GM12878 (cell line): ENCODE data around the gene TBX10. TPM values are rescaled to one million over a fixed set of nuclear protein-coding genes. Genes with fewer than 3 reads are reported as not detected.

Experiments
- ATAC-seq: fragments of 200-7000 bp; cut with Tn5 transposase; 3 replicates; pipeline ENCODE4 v1.9.1; 2020; ENCODE audit warnings: mild to moderate bottlenecking, moderate library complexity
- BruUV-seq: library from RNA; stranded (reverse); fragments of 400-500 nt; replicated peaks from 2 replicates; lab custom pipeline; 2021; lab: Mats Ljungman, UMichigan
- CTCF ChIA-PET: fragments of 300-600 bp; sonication (Branson Sonifier 250); formaldehyde crosslinking; extraction: SDS; loops from one replicate; lab custom pipeline; 2021; ENCODE audit warnings: inconsistent platforms; lab: Yijun Ruan, JAX
- POLR2A ChIA-PET: fragments of 350-600 bp; formaldehyde crosslinking; extraction: SDS; loops from one replicate; lab custom pipeline; 2021; ENCODE audit warnings: inconsistent platforms; lab: Charles Lee
- RAD21 ChIA-PET: fragments of 300-600 bp; sonication (Branson Sonifier 250); formaldehyde crosslinking; loops from one replicate; lab custom pipeline; 2023; ENCODE audit warnings: antibody characterized with exemption; ENCODE audit not compliant: unreplicated experiment; lab: Charles Lee
- SMC1A ChIA-PET: fragments of 300-600 bp; sonication (Branson Sonifier 250); formaldehyde crosslinking; loops from one replicate; lab custom pipeline; 2023; ENCODE audit not compliant: unreplicated experiment, uncharacterized antibody; lab: Charles Lee
- DNase-seq: peaks from one replicate; pipeline ENCODE4 v3.0.0-alpha.2; 2011; ENCODE audit warnings: low read depth, low spot score
- FAIRE-seq: peaks from 3 replicates; lab custom pipeline; 2011; peaks lifted over from hg19 to GRCh38; lab: Jason Lieb, UNC
- H2AFZ ChIP-seq: 2 replicates; pipeline ENCODE4 v1.6.0; 2011; ENCODE audit warnings: low read depth, low read length, control low read depth; ENCODE audit not compliant: control insufficient read depth
- H3K27ac ChIP-seq: 2 replicates; pipeline ENCODE4 v1.5.1; 2011; ENCODE audit warnings: control low read depth; ENCODE audit not compliant: control insufficient read depth, insufficient read depth
- H3K27me3 ChIP-seq, 2 experiments: replicated peaks in 1 of 2; 2 replicates each; pipeline versions ENCODE4 v1.6.0 to v1.6.1; 2011; ENCODE audit warnings: low read length in 1 of 2; ENCODE audit not compliant: control insufficient read depth in 2 of 2, insufficient read depth in 2 of 2
- H3K36me3 ChIP-seq, 2 experiments: 2 replicates each; pipeline ENCODE4 v1.5.1; 2011; ENCODE audit warnings: low read length in 1 of 2; ENCODE audit not compliant: control insufficient read depth in 2 of 2, insufficient read depth in 2 of 2
- H3K4me1 ChIP-seq: 2 replicates; pipeline ENCODE4 v1.6.1; 2011; ENCODE audit warnings: mild to moderate bottlenecking, low read length, moderate library complexity, mixed read lengths; ENCODE audit not compliant: control insufficient read depth, insufficient read depth
- H3K4me2 ChIP-seq: 2 replicates; pipeline ENCODE4 v1.6.0; 2011; ENCODE audit warnings: control low read depth; ENCODE audit not compliant: control insufficient read depth, insufficient read depth
- H3K4me3 ChIP-seq: fragments of 200-600 bp; sonication (generic); 2 replicates; pipeline ENCODE4 v1.5.1; 2016
- H3K79me2 ChIP-seq: 2 replicates; pipeline ENCODE4 v1.6.0; 2011; ENCODE audit warnings: low read length; ENCODE audit not compliant: control insufficient read depth, insufficient read depth
- H3K9ac ChIP-seq: 2 replicates; pipeline ENCODE4 v1.8.0; 2011; ENCODE audit warnings: low read length, control low read depth, mixed read lengths; ENCODE audit not compliant: control insufficient read depth, insufficient read depth
- H3K9me3 ChIP-seq: replicated peaks from 3 replicates; pipeline ENCODE4 v1.5.1; 2011; ENCODE audit warnings: mild to moderate bottlenecking, low read length; ENCODE audit not compliant: control insufficient read depth, insufficient read depth
- H4K20me1 ChIP-seq: 2 replicates; pipeline ENCODE4 v1.6.0; 2011; ENCODE audit not compliant: control insufficient read depth, insufficient read depth
- ESRRA ChIP-seq: IDR thresholded peaks from 2 replicates; pipeline ENCODE4 v1.6.1; 2012; ENCODE audit warnings: mild to moderate bottlenecking, low read length, improper control_type of control experiment
- HDAC6 ChIP-seq: fragments of 200-600 bp; sonication (generic); IDR thresholded peaks from one replicate; pipeline ENCODE4 v1.8.0; 2017; ENCODE audit warnings: antibody characterized with exemption; ENCODE audit not compliant: unreplicated experiment
- MXI1 ChIP-seq: fragments of 150-350 bp; IDR thresholded peaks from 2 replicates; pipeline ENCODE4 v1.6.1; 2011; ENCODE audit warnings: low read depth, mild to moderate bottlenecking, inconsistent platforms, low read length, improper control_type of control experiment
- WGBS: methylation state at CpG from one replicate; pipeline ENCODE4 v1.1.6; 2016; ENCODE audit warnings: low lambda C conversion rate; ENCODE audit not compliant: insufficient replicate concordance, insufficient coverage; ENCODE audit errors: missing lambda C conversion rate; 5-methylcytosine and 5-hydroxymethylcytosine counted together
- in situ Hi-C: fragments of 300-500 bp; cut with MboI; formaldehyde crosslinking; loops from 9 replicates; pipeline ENCODE4 v1.14.3; 2018; ENCODE audit warnings: mixed read lengths
- intact Hi-C: fragments of 100-400 bp; cut with micrococcal nuclease; formaldehyde crosslinking; loops from one replicate; pipeline ENCODE4 v1.14.2; 2022; ENCODE audit not compliant: unreplicated experiment
- polyA plus RNA-seq, 11 experiments: library from polyadenylated mRNA; depleted of rRNA in 4 of 11; unstranded in 6 of 11; stranded (reverse) in 5 of 11; fragments of >200 nt; fragmentation: Nextera tagmentation in 4 of 11; fragmentation: Illumina TruSeq in 1 of 11; extraction: Ambion mirVana in 4 of 11; extraction: Trizol in 1 of 11; gene quantifications; 1 replicate in 1 of 11; 2 replicates in 10 of 11; pipeline versions ENCODE4 v1.2.1 to v1.2.3, GENCODE V29; 2011 to 2016; ENCODE audit warnings: inconsistent platforms in 2 of 11, missing spikeins in 2 of 11, low read depth in 1 of 11
- total RNA-seq, 4 experiments: library from RNA; depleted of rRNA in 3 of 4; stranded (reverse); fragments of >200 nt in 3 of 4; fragmentation: Illumina TruSeq in 1 of 4; extraction: Trizol in 1 of 4; gene quantifications; 2 replicates each; pipeline versions ENCODE4 v1.2.1 to v1.2.3, GENCODE V29; 2013 to 2021
- TF ChIP-seq, protein P1 (sequence below): fragments of 450-650 bp; IDR thresholded peaks from 2 replicates; pipeline ENCODE4 v1.6.1; 2018; ENCODE audit warnings: mild to moderate bottlenecking, low read depth, moderate library complexity; ENCODE audit not compliant: partially characterized antibody
- TF ChIP-seq, protein P2 (sequence below): fragments of 450-650 bp; IDR thresholded peaks from 2 replicates; pipeline ENCODE4 v1.6.1; 2017; ENCODE audit warnings: mild to moderate bottlenecking, low read depth, inconsistent platforms; ENCODE audit not compliant: poor library complexity, severe bottlenecking
- TF ChIP-seq, protein P3 (sequence below): fragments of 450-650 bp; IDR thresholded peaks from 2 replicates; pipeline ENCODE4 v1.6.1; 2018; ENCODE audit warnings: borderline replicate concordance, mild to moderate bottlenecking; ENCODE audit not compliant: partially characterized antibody
- TF ChIP-seq, protein P4 (sequence below): IDR thresholded peaks from 2 replicates; pipeline ENCODE4 v1.6.1; 2011; ENCODE audit warnings: low read depth, mild to moderate bottlenecking, low read length, moderate library complexity, borderline replicate concordance; ENCODE audit errors: extremely low read depth

The TBX10 gene
- total and polyA plus RNA-seq, 10 of the 15 experiments (the other 5 are each of a cell fraction or from before 2014, with no cell fraction given): 0.10 to 0.44 (median 0.20) TPM; not detected in 4

DNA sequence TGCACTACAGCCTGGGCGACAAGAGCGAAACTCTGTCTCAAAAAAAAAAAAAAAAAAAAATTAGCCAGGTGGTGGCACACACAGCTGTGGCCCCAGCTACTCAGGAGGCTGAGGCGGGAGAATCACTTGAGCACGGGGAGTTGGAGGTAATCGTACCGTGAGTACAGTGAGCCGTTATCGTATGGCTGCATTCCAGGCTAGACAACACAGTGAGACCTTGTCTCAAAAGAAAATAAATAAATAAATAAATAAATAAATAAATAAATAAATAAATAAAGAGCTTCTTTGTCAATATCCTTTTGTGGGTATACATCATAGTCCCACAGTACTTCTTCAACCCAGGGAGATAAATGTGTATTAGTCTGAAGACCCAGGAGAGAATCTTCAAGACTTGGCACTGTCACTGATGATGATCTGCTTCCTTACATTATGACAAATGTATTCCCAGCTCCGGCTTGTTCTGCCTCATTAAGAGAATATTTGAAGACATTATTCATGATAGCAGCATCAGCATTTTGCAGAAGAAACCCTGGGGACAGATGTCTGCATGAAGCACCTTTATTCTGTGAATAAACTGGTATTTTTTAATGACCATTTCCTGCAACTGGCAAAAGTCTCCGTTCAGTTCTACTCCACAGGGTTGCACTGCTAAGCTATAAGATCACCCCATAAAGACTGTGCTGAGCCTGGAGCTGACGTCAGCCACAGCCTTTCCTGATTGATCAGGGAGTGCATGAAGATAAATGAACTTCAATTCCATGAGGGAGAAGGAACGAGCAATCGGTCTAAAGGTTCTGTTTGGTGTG is 12.6 kb upstream of the TBX10 start:
- no peak for DNase-seq
- 26% methylated on average over 13 of the region's 13 CpGs for WGBS
- Histone ChIP-seq H3K4me3 (no peak overlapping the region), H3K27ac (no peak overlapping the region), H3K79me2 (no peaks in the 10 kb centered on the region), H3K9ac (no peak overlapping the region), H2AFZ (no peak overlapping the region), H3K9me3 (peaks cover 8% of the 10 kb centered on the region), H3K4me2 (no peak overlapping the region), H4K20me1 (no peaks in the 10 kb centered on the region), H3K36me3 (no peaks in the 10 kb centered on the region), H3K4me1 (peaks cover 48% of the 10 kb centered on the region), H3K27me3 (no peaks in the 10 kb centered on the region)
- no TSS peak for BruUV-seq
- intact Hi-C loops: no loop called here
- in situ Hi-C loops: no loop called here
- FAIRE-seq: no peak
- RAD21 ChIA-PET: interaction anchor here (0.5 to 2.9 kb wide), 4 partner anchors 10 to 257 kb away, joined by 3 to 11 read pairs (median 4); partner anchors contain the start of gene NUDT8
- SMC1A ChIA-PET: interaction anchor here (2.0 kb wide), 1 partner anchor 24 kb away, joined by 6 read pairs; no protein-coding TSS in a partner anchor
- POLR2A ChIA-PET: interaction anchor here (0.6 to 0.8 kb wide), 2 partner anchors 85 to 377 kb away, joined by 4 to 6 read pairs; no protein-coding TSS in a partner anchor
- TF ChIP-seq, protein P1, sequence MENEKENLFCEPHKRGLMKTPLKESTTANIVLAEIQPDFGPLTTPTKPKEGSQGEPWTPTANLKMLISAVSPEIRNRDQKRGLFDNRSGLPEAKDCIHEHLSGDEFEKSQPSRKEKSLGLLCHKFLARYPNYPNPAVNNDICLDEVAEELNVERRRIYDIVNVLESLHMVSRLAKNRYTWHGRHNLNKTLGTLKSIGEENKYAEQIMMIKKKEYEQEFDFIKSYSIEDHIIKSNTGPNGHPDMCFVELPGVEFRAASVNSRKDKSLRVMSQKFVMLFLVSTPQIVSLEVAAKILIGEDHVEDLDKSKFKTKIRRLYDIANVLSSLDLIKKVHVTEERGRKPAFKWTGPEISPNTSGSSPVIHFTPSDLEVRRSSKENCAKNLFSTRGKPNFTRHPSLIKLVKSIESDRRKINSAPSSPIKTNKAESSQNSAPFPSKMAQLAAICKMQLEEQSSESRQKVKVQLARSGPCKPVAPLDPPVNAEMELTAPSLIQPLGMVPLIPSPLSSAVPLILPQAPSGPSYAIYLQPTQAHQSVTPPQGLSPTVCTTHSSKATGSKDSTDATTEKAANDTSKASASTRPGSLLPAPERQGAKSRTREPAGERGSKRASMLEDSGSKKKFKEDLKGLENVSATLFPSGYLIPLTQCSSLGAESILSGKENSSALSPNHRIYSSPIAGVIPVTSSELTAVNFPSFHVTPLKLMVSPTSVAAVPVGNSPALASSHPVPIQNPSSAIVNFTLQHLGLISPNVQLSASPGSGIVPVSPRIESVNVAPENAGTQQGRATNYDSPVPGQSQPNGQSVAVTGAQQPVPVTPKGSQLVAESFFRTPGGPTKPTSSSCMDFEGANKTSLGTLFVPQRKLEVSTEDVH: no peak
- TF ChIP-seq, protein P2, sequence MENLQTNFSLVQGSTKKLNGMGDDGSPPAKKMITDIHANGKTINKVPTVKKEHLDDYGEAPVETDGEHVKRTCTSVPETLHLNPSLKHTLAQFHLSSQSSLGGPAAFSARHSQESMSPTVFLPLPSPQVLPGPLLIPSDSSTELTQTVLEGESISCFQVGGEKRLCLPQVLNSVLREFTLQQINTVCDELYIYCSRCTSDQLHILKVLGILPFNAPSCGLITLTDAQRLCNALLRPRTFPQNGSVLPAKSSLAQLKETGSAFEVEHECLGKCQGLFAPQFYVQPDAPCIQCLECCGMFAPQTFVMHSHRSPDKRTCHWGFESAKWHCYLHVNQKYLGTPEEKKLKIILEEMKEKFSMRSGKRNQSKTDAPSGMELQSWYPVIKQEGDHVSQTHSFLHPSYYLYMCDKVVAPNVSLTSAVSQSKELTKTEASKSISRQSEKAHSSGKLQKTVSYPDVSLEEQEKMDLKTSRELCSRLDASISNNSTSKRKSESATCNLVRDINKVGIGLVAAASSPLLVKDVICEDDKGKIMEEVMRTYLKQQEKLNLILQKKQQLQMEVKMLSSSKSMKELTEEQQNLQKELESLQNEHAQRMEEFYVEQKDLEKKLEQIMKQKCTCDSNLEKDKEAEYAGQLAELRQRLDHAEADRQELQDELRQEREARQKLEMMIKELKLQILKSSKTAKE: no peak
- TF ChIP-seq, protein P3, sequence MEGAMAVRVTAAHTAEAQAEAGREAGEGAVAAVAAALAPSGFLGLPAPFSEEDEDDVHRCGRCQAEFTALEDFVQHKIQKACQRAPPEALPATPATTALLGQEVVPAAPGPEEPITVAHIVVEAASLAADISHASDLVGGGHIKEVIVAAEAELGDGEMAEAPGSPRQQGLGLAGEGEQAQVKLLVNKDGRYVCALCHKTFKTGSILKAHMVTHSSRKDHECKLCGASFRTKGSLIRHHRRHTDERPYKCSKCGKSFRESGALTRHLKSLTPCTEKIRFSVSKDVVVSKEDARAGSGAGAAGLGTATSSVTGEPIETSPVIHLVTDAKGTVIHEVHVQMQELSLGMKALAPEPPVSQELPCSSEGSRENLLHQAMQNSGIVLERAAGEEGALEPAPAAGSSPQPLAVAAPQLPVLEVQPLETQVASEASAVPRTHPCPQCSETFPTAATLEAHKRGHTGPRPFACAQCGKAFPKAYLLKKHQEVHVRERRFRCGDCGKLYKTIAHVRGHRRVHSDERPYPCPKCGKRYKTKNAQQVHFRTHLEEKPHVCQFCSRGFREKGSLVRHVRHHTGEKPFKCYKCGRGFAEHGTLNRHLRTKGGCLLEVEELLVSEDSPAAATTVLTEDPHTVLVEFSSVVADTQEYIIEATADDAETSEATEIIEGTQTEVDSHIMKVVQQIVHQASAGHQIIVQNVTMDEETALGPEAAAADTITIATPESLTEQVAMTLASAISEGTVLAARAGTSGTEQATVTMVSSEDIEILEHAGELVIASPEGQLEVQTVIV: no peak
- TF ChIP-seq, protein P4, sequence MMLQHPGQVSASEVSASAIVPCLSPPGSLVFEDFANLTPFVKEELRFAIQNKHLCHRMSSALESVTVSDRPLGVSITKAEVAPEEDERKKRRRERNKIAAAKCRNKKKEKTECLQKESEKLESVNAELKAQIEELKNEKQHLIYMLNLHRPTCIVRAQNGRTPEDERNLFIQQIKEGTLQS: no peak
- TF ChIP-seq MXI1: no peak
- TF ChIP-seq HDAC6: no peak
- TF ChIP-seq ESRRA: no peak
- CTCF ChIA-PET: interaction anchor here (0.9 to 2.8 kb wide), 6 partner anchors 9 to 270 kb away, joined by 3 to 10 read pairs (median 7); partner anchors contain the start of genes GSTP1 and NUDT8
- no peak for ATAC-seq
